GM19240 (cell line): Measurements from ENCODE around the gene CSMD2.

ENCODE experiments used
- DNase-seq: peaks from one replicate; pipeline ENCODE4 v3.0.0; 2011; ENCODE audit warnings: low spot score; ENCODE audit not compliant: insufficient read length

Gene CSMD2

GRCh38 chr1:33465316-33465715 is 699.7 kb downstream of the CSMD2 start:
- no peak for DNase-seq

GRCh38 chr1:33464552-33464951 is 700.5 kb downstream of the CSMD2 start:
- no peak for DNase-seq
